RWPE2 (cell line): ENCODE results near the gene SPPL2B.

Experiments
- ATAC-seq: fragments of 200-7000 bp; cut with Tn5 transposase; 3 replicates; pipeline ENCODE4 v1.9.1; 2021; ENCODE audit warnings: low read depth
- DNase-seq: peaks from one replicate; pipeline ENCODE4 v3.0.0-alpha.2; 2020; ENCODE audit warnings: low spot score
- H3K27ac ChIP-seq: fragments of 450-650 bp; 2 replicates; pipeline ENCODE4 v1.5.1; 2017; ENCODE audit warnings: mild to moderate bottlenecking; ENCODE audit not compliant: poor library complexity, severe bottlenecking
- H3K27me3 ChIP-seq: fragments of 250-450 bp; sonication (Bioruptor Pico); 2 replicates; pipeline ENCODE4 v1.5.1; 2021; ENCODE audit warnings: mild to moderate bottlenecking, moderate library complexity; ENCODE audit not compliant: insufficient read depth, poor library complexity, severe bottlenecking
- H3K36me3 ChIP-seq: fragments of 250-450 bp; sonication (Bioruptor Pico); 2 replicates; pipeline ENCODE4 v1.5.1; 2020; ENCODE audit warnings: low read depth, mild to moderate bottlenecking, moderate library complexity
- H3K4me1 ChIP-seq: fragments of 250-450 bp; sonication (Bioruptor Pico); 2 replicates; pipeline ENCODE4 v1.5.1; 2021; ENCODE audit warnings: mild to moderate bottlenecking, moderate library complexity; ENCODE audit not compliant: insufficient read depth, poor library complexity, severe bottlenecking
- H3K4me3 ChIP-seq: fragments of 250-450 bp; sonication (Bioruptor Pico); 2 replicates; pipeline ENCODE4 v1.5.1; 2021; ENCODE audit warnings: mild to moderate bottlenecking, moderate library complexity; ENCODE audit not compliant: severe bottlenecking
- H3K9me3 ChIP-seq: fragments of 250-450 bp; sonication (Bioruptor Pico); 2 replicates; pipeline ENCODE4 v1.5.1; 2021; ENCODE audit warnings: mild to moderate bottlenecking, moderate library complexity; ENCODE audit not compliant: severe bottlenecking
- CTCF ChIP-seq: fragments of 450-650 bp; IDR thresholded peaks from one replicate; pipeline ENCODE4 v1.5.1; 2017; ENCODE audit warnings: mild to moderate bottlenecking, moderate library complexity; ENCODE audit not compliant: poor library complexity, severe bottlenecking

Gene SPPL2B

DNA sequence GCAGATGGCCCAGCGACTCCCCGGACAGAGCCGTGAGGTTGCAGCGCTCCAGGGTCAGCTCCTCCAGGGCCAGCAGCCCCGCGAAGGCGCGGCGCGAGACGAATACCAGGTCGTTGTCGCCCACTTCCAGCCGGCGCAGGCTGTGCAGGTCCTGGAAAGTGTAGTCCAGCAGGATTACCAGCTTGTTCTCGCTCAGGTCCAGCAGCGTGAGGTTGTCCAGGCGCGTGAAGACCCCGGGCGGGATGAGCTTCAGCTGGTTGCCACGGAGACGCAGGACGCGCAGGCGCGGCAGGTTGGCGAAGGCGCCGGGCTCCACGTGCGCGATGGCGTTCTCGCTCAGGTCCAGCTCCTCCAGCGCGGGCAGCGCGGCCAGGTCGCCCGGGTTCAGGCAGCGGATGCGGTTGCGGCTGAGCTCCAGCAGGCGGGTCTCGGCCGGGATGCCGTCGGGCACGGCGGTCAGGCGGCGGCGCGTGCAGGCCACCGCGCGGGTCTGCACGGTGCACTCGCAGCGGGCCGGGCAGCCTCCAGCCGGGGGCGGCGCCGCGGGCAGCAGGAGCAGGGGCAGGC lies 37.2 kb upstream of the SPPL2B start:
- DNase-seq (peak; percentile 57), ATAC-seq (no peak)
- no peaks in the 10 kb centered on the region for H3K36me3 ChIP-seq
- H3K9me3 ChIP-seq, result no peaks in the 10 kb centered on the region
- peaks cover 46% of the 10 kb centered on the region for H3K27me3 ChIP-seq
- no peak for TF ChIP-seq CTCF
- no peak overlapping the region for H3K27ac ChIP-seq
- no peak overlapping the region for H3K4me3 ChIP-seq
- H3K4me1 ChIP-seq, result no peaks in the 10 kb centered on the region

- Histone ChIP-seq H3K4me3 (no peak overlapping the region), H3K9me3 (no peaks in the 10 kb centered on the region), H3K27ac (no peak overlapping the region), H3K27me3 (peaks cover 28% of the 10 kb centered on the region), H3K36me3 (no peaks in the 10 kb centered on the region), H3K4me1 (no peaks in the 10 kb centered on the region)
- TF ChIP-seq CTCF, result no peak
- ATAC-seq (no peak), DNase-seq (no peak)
Measured at GRCh38 chr19:2294687-2295335, 33.7 kb upstream of the SPPL2B start.

DNA sequence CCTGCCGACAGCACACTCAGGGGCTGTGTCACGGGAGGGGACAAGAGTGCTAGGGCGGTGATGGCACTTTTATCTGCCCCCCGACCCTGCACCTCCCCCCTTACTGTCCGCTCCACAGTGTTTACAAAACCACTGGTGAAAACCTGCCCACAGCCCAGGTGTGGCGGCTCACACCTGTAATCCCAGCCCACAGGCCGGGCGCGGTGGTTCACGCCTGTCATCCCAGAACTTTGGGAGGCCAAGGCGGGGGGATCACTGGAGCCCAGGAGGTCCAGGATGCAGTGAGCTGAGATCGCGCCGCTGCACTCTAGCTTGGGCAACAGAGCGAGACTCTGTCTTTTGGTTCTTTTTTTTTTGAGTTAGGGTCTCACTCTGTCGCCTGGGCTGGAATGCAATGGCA lies 32.3 kb upstream of the SPPL2B start:
- H3K9me3 ChIP-seq, result no peaks in the 10 kb centered on the region
- no peaks in the 10 kb centered on the region for H3K36me3 ChIP-seq
- H3K4me3 ChIP-seq, result no peak overlapping the region
- H3K27me3 ChIP-seq, result peaks cover 15% of the 10 kb centered on the region
- no peak for TF ChIP-seq CTCF
- H3K4me1 ChIP-seq, result no peaks in the 10 kb centered on the region
- H3K27ac ChIP-seq, result no peak overlapping the region
- ATAC-seq (no peak), DNase-seq (no peak)

GRCh38 chr19:2300533-2300932 lies 28.0 kb upstream of the SPPL2B start:
- H3K27ac ChIP-seq, result no peak overlapping the region
- H3K4me1 ChIP-seq, result no peaks in the 10 kb centered on the region
- TF ChIP-seq CTCF, result no peak
- no peaks in the 10 kb centered on the region for H3K36me3 ChIP-seq
- H3K27me3 ChIP-seq, result no peaks in the 10 kb centered on the region
- no peak overlapping the region for H3K4me3 ChIP-seq
- ATAC-seq (no peak), DNase-seq (no peak)
- no peaks in the 10 kb centered on the region for H3K9me3 ChIP-seq

- H3K4me1 ChIP-seq, result no peaks in the 10 kb centered on the region
- TF ChIP-seq CTCF, result no peak
- H3K27me3 ChIP-seq, result peaks cover 4% of the 10 kb centered on the region
- no peak for ATAC-seq
- no peaks in the 10 kb centered on the region for H3K9me3 ChIP-seq
- no peak for DNase-seq
- no peak overlapping the region for H3K4me3 ChIP-seq
- no peaks in the 10 kb centered on the region for H3K36me3 ChIP-seq
- no peak overlapping the region for H3K27ac ChIP-seq
Measured at GRCh38 chr19:2302319-2303210, 25.9 kb upstream of the SPPL2B start.
